HS-27A (cell line): ENCODE data around the gene KHK.

Experiments used
- DNase-seq: peaks from one replicate; pipeline ENCODE4 v3.0.0-alpha.2; 2012; ENCODE audit warnings: low read depth, missing footprints

The KHK gene

DNA sequence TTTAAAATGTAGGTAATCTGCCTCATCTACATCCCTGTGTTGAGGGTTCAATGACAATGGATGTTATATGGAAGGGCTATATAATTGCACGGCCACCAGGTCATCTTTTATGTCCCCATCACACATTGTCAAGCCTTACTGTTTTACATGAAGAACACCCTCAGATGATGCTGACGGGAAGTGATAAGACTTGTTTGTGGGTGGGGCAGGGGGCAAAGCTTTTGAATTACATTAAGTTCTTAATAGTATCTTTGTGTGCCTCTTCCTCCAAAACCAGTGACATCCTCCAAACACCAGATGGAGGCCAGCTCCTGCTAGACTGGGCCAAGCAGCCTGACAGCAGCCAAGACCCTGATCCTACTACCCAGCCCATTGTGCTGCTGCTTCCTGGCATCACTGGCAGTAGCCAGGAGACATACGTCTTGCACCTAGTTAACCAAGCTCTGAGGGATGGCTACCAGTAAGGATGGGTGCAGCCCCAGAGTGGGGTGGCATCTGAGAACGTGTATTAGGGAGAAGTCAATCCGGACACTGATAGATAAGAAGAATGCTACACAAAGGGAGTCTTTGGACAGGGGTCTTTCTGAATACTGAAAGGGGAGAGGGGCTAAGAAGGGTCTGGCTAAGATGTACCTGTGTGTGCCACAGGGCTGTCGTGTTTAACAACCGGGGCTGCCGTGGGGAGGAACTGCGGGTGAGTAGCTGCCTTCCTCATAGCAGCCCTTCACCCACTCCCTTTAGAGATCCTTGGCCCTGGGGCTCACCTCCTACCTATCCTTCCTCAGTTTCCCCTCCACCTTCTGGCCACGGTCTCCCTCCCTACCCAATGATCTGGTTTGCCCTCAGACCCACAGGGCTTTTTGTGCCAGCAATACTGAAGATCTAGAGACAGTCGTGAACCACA is 42.3 kb downstream of the KHK start:
- DNase-seq = no peak

DNA sequence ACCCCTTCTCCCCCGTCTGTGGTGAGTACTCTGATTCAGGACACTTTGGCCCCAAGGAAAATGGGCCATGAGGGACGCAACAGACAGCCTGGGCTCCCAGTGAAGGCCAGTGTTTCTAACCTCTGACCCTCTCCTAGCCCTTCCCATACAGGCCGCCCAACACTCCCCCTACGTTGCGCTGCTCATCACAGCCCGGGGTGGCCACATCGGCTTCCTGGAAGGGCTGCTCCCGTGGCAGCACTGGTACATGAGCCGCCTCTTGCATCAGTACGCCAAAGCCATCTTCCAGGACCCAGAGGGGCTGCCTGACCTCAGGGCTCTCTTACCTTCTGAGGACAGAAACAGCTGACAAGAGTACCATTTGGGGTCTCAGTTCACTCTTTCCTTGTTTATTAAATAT is 43.8 kb downstream of the KHK start:
- DNase-seq = no peak

DNA sequence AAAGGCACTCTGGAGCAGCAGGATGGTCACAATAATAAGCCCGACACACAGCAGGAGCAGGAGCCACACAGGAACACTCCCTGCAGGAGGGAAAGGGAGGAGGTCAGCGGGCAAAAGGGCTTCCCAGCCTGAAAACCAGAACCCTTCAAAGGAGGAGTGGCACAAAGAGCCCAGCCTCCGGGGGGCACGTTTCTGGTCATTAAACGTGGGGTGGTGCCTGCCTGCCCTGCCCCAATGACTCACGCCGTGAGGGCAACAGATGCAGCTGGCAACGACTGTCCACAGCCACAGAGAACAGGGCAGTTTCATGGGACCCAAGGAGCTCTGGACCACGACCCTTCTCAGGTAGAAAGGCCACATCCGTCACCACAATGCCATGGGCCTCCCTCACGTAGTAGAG is 44.9 kb downstream of the KHK start:
- no peak for DNase-seq

DNA sequence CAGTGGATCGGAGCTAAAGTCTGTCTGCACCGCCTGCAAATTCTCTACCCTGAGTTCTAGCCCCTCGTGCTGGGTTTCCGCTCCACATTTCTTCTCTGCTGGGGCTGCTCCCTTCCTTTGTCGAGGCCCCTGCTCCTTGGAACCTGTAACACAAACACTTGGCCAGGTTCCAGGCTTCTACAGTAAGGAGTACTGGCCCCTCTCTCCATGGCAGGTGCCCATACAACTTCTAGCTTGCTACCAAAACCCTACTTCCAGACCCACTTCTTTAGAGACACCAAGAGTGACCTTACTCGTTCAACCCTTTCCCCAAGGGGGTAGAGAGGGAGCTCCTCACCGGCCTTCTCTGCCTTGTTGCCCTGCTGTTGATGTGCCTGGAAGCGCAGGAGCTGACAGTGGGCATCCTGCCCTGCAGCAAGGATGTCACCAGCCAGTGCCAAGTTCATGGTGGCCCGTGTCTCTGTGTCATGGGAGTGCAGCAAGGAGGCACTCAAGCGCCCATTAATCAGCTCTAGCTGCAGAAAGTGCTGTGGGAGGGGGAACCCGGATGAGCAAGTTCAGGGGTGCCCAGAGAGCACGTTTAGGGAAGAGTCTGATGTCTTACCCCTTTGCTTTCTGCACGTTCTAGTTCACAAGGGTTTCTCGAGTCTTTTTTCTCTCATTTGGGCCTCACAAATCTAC is 46.8 kb downstream of the KHK start:
- DNase-seq = no peak

DNA sequence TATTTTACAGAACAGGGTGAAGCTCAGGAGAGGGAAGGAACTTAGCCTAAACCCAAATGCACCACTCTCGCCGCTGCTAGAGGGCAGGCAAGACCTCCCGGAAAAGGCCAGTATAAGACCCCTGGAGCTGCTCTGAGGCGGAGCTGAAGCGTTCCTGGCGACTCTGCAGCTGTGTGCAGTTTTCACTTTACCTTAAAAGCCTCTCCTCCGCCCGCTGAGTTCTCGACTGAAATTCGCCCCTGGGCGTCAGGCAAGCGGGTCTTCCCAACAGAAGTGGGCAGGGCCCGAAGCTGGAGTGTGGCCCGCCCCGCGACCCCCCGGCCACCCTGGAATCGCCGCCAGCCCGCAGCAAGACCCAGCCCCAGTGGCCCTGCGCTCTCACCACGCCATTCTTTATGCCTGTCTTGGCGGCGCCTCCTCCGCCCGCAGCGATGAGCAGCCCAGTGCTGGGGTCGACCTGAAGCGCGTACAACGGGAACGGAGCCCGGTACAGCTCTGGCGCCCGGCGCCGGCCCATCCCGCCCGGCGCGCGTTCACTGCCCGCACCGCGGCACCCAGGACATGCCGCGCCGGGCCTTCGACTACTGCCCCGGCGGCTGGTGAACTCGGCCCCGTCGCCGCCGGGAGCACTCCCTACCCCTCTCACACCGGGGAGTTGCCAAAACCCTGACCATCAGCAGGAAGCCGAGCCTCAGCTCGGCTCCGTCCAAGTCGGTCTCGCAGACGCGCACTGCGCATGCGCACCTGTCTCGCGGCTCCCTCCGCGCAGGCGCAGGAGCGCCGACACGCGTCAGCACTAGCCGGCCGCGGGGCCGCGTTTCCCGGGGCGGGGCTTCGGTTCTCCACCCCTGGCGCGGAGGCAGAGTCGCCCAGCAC is 47.6 kb downstream of the KHK start, which contains the start of gene PREB:
Gene PREB (minus strand): TSS at position 732 of the 876 bp plus-strand sequence. CDS start 215 bp downstream, at position 517.
- peak; percentile 76 for DNase-seq

DNA sequence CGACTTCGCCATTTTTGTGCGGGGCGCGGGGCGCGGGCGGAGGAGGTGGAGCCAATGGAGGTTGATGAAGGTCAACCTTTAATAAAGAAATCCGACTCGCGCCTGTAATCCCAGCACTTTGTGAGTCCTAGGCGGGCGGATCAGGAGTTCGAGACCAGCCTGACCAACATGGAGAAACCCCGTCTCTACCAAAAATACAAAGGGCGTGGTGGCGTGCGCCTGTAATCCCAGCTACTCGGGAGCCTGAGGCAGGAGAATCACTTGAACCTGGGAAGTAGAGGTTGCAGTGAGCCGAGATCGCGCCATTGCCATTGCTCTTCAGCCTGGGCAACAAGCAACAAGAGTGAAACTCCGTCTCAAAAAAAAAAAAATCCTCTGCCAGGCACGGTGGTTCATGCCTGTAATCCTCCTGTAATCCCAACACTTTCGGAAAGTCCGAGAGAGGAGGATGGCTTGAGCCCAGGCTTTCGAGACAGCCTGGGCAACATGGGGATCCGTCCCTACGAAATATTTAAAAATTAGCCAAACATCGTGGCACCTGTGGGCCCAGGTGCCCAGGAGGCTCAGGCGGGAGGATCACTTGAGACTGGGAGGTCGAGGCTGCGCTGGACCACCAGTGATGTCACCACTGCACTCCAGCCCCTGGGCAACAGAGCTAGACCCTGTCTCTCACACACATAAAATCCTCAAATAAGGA is 48.4 kb downstream of the KHK start:
- DNase-seq = no peak

DNA sequence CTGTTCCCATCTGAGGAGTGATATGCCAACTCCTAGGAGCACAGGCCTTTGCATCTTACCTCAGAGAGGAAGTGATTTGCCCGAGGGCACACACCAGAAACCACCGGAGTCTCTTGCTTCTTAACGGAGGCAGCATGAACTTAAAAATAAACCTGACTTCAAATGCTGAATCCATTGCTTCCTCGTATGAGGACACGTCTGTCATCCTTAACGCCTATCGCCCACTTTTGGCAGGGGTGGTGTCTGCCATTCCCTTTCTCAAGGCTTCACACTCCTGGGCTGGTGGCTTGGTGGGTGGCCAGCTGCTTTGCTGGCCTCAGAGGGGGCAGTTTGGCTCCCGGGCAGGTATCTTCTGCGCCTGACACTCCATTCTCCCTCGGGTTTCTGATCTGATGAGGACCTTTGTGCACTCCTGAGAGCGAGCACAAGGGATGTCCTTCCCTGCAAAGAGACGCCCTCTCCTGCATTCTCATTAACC is 48.9 kb downstream of the KHK start:
- no peak for DNase-seq

DNA sequence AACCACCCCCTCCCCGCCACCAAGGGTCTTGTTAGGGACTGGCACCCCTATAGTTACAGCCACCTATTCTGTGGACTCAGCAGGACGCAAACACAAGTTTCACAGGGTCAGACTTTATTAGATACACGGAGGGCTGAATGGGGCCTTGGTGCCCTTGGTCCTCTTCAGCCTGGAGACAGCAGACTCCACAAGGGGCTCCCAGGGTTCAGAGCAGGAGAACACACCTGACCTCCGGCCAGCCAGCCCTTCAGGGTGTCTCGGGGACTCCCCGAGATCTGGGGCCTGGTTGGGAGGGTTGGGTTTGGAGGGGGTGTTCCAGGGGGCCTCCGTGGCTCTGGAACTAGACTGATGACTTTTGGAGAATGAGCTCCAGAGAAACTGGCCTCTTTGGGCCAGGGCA is 50.2 kb downstream of the KHK start:
- no peak for DNase-seq

DNA sequence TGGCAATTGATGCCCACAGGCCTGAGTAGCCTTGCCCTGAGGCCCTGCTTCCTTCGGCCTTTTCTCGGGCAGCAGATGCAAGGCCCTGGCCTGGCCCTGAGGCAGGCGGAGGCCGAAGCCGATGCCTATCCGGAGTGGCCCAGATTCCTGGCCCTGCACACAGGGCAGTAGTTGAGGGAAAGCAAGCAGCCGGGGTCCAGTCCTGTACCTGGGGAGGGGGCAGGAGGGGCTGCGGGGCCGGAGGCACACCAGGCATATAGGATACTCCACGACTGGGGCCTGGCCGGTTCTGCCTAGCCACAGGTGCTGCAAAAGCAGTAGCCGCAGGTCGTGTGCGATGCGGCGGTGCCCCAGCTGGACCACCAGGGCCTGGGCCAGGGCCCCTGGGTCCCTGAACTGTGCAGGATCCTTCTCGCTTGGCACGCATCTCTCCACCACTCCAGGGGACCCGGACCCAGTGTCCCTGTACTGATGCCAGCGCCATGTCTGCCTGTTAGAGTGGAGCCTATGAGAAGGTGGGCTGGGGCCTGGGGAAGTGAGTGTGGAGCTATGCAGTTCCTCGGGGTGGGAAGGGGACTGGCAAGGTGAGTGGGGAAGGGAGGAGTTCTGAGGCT is 50.9 kb downstream of the KHK start:
- DNase-seq = no peak

DNA sequence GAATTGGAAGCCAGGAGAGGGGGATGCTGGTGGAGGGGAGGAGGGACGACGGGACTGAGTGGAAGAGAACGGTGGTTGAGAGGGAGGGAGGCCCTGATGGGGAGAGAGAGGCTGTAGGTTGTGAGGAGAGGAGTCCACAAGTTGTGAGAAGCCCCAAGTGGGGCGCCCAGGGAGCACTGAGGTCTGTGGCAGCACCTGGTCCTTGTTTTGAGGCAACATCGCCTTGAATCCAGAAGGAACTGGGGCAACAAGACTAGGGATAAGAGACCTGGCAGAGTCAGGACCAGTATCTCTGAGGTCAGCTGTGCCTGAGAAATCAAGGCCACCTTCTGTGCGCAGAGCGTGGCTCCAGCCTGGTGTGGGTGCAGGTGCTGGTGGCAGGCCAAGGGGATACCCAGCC is 51.5 kb downstream of the KHK start:
- DNase-seq = no peak

DNA sequence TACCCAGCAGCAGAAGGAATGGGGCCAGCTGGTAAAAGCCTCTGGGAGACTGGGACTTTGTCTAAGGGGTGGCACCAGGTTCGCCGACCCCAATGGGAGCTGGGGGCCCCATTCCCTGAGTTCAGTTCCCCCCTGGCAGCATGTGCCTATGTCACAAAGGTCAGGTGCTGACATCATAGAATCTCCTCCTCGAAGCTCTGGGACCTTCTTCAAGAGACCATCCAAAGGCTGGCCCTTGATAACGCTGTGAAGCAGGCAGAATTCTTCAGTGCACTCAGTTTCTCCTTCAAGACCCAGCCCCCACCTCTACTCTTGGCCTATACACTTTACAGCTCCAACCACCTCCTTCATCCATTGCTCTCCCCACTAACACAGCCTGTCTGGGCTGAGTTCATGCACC is 52.7 kb downstream of the KHK start, which contains the start of gene PRR30:
Gene PRR30 (minus strand): TSS at position 101 of the 400 bp plus-strand sequence. CDS start 1,081 bp downstream, outside the sequence.
- no peak for DNase-seq

DNA sequence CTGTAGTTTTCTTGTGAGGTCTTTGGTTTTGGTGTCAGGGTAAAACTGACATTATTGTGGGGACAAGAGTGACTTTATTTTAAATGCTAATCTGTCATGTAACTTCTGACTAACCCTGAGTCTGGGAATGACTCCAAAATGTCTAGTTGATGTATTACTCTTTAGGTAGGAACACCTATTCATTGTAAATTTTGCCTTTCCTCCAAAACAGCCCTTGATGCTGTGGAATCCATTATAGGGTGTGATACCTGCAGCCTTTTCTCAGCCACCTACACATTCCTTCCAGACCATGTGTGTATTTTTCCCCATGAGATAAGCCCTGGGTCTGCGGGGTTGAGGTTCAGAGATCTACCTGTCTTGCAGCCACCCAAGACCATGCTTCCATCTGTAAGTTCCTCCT is 56.7 kb downstream of the KHK start:
- no peak for DNase-seq

DNA sequence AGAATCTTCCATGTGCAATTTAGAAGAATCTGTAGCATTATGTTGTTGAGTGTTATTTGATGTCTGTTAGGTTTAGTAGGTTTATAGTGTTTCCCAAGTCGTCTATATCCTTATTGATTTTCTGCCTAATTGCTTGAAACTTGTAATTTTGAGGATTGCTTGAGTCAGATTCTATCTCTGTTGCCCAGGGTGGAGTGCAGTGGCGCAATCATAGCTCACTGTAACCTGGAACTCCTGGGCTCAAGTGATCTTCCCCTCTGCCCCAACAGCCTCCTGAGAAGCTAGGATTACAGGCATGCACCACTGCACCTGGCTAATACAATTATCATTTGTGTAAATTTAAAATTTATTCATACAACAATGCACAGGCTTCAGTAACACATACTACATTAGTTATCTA is 59.1 kb downstream of the KHK start:
- no peak for DNase-seq

DNA sequence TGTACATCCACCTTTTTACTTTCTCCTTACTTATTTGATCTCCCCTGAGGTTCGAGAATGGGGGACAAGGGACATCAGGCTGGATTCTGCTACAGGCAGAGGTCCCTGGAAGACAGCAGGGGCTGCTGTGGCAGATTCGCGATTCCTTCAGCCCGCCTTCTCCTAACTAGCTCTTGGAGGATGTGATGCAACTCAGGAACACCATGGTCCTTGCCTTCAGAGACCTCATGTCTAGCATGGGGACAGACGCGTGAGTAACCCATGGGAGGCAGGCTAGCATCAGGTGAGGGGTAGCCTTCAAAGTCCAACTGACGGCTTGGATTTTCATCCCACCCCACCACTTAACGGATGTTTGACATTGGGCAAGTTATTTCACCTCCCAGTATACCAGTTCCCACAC is 61.4 kb downstream of the KHK start:
- no peak for DNase-seq

DNA sequence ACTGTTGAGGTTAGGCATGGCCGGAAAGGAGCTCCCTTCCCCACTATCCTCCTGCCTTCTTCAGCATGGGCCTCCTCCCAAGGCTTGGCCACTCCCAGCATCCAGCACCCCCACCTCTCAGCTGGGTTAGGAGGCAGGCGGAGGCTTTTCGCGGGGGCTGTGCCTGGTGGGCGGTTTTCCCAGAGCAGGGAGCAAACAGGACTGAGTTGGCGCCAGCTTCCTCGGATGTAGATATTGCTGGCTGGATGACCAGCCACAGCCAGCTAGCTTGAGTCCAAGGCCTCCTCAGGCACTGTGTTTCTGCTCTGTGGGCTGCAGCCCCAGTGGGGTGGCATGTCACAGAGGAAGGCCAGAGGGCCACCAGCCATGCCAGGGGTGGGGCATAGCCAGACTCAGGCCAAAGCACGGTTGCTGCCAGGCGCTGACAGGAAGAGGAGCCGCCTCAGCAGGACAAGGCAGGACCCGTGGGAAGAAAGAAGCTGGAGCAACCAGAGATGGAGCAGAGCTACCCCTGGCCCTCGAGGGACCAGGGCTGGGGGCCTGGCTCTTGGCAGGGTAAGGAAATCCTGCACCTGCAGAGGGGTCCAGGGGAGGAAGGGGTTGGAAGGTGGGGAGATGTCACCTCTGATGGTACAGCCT is 62.3 kb downstream of the KHK start, which contains the start of gene TCF23:
Gene TCF23 (plus strand): TSS at position 204 of the 639 bp plus-strand sequence. CDS start 130 bp downstream, at position 334.
- no peak for DNase-seq

DNA sequence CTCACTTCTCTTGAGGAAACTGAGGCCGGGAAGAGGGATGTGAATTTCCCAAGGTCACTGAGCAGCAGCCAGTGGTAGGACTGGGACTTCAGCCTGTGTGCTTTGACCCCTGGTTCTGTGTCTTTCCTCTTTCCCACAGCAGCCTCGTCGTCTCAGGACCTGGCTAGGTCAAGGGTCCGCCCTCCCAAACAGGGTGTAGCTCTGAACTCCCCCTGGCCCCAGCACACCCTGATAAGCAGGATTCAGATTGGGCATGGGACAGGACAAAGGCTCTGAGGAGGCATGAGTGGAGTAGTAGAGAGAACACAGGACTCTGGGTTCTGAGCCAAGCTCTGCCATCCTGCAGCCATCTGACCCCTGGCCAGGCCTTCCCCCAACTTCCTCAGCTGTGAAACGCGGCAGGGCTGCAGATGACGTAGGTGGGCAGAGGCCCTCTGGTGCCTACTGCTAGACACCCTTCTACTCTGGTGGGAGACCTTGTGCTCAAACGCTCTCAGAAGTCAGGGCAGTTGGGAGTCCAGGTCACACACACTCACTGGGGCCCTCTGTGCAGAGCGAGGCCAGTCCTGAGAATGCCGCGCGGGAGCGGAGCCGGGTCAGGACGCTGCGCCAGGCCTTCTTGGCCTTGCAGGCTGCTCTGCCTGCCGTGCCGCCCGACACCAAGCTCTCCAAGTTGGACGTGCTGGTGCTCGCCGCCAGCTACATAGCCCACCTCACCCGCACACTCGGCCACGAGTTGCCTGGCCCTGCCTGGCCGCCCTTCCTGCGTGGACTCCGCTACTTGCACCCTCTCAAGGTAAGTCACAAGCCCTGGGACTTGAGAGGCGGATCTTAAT is 63.2 kb downstream of the KHK start:
- no peak for DNase-seq
